Peyer's patch (tissue), 4 donors: ENCODE data around the gene JAML. TPM values are rescaled to one million over a fixed set of nuclear protein-coding genes. Genes with fewer than 3 reads are reported as not detected.

Experiments used
- DNase-seq, 3 donors: peaks; one replicate each; pipeline ENCODE4 v3.0.0-alpha.2; 2017 to 2019
- H3K27ac ChIP-seq, 4 donors: fragments of 200-600 bp; sonication (generic); one replicate each; pipeline ENCODE4 v1.5.1; 2016 to 2019
- H3K27me3 ChIP-seq, 2 donors: fragments of 200-600 bp; sonication (generic); one replicate each; pipeline ENCODE4 v1.5.1; 2019
- H3K36me3 ChIP-seq, 3 donors: fragments of 200-600 bp; sonication (generic); one replicate each; pipeline ENCODE4 v1.5.1; 2016 to 2019
- H3K4me1 ChIP-seq, 4 donors: fragments of 200-600 bp; sonication (generic); one replicate each; pipeline ENCODE4 v1.5.1; 2016 to 2019
- H3K4me3 ChIP-seq, 4 donors: fragments of 200-600 bp; sonication (generic); 1 replicate in 3 of 4; 2 replicates in 1 of 4; pipeline ENCODE4 v1.5.1; 2016 to 2019; ENCODE audit warnings: mild to moderate bottlenecking in 1 of 4
- H3K9me3 ChIP-seq, 4 donors: fragments of 200-600 bp; sonication (generic); one replicate each; pipeline ENCODE4 v1.5.1; 2016 to 2019; ENCODE audit warnings: mild to moderate bottlenecking in 1 of 4
- POLR2A ChIP-seq, 2 donors: fragments of 450-650 bp; IDR thresholded peaks; one replicate each; pipeline ENCODE4 v1.5.1; 2017; ENCODE audit warnings: antibody characterized with exemption in 2 of 2, mild to moderate bottlenecking in 2 of 2, moderate library complexity in 2 of 2
- total RNA-seq, 4 donors: library from RNA; depleted of rRNA; stranded (reverse); fragments of >200 nt; gene quantifications; one replicate each; pipeline ENCODE4 v1.1.0, GENCODE V29; 2016
- TF ChIP-seq, protein P1 (sequence below), 6 experiments: fragments of 450-650 bp in 4 of 6; fragments of 200-600 bp in 2 of 6; sonication (generic) in 1 of 6; IDR thresholded peaks; one replicate each; pipeline ENCODE4 v1.5.1; 2017 to 2019; ENCODE audit warnings: antibody characterized with exemption in 6 of 6, mild to moderate bottlenecking in 3 of 6, moderate library complexity in 1 of 6

JAML gene
- total RNA-seq, 4 donors from 2014 or later = 7.5 to 83.3 (median 14.4) TPM

DNA sequence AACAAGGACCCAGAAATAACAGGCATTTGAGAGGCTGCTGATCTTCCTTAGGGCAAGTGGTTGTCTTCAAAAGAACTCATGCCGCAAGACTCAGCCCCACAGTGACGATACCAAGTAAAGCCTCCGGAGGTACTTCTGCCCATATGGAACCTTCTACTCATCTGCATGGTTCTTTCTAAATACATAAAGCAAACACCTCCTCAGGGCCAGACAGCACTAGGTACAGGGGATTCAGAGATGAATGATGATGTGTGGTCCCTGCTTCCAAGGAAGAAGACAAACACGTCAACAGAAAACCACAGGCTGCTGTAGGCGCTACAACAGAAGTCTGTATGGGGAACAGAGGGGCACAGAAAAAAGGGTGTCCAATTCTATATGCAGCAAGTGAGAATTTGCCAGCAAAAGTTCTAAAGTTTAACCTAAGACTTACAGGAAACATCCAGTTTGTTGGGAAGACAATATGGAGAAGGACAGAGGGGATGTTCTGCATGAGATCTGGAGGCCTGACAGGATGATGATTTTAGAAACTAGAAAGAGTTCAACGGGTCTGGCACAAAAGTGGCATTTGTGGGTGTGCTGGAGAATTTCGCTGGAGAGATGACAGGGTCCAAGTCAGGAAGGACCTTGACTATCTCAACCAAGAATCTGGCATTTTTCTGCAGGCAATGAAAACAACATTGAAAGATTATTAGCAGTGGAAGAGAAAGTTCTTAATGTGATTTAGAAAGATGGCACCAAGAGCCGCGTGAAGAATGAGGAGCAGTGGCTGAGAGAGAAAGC is 23.7 kb downstream of the JAML start:
- no peak for DNase-seq
- Histone ChIP-seq H3K9me3 (no peaks in the 10 kb centered on the region), H3K4me1 (peaks cover 0 to 37% (median 0%) of the 10 kb centered on the region in 4 donors), H3K27ac (peak overlapping the region in 1 of 4 donors; percentile 47), H3K27me3 (no peaks in the 10 kb centered on the region), H3K36me3 (no peaks in the 10 kb centered on the region), H3K4me3 (no peak overlapping the region)
- no peak for TF ChIP-seq POLR2A (IDR thresholded peaks at IDR 0.05)
- TF ChIP-seq, protein P1, sequence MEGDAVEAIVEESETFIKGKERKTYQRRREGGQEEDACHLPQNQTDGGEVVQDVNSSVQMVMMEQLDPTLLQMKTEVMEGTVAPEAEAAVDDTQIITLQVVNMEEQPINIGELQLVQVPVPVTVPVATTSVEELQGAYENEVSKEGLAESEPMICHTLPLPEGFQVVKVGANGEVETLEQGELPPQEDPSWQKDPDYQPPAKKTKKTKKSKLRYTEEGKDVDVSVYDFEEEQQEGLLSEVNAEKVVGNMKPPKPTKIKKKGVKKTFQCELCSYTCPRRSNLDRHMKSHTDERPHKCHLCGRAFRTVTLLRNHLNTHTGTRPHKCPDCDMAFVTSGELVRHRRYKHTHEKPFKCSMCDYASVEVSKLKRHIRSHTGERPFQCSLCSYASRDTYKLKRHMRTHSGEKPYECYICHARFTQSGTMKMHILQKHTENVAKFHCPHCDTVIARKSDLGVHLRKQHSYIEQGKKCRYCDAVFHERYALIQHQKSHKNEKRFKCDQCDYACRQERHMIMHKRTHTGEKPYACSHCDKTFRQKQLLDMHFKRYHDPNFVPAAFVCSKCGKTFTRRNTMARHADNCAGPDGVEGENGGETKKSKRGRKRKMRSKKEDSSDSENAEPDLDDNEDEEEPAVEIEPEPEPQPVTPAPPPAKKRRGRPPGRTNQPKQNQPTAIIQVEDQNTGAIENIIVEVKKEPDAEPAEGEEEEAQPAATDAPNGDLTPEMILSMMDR (IDR thresholded peaks at IDR 0.05) = no peak

DNA sequence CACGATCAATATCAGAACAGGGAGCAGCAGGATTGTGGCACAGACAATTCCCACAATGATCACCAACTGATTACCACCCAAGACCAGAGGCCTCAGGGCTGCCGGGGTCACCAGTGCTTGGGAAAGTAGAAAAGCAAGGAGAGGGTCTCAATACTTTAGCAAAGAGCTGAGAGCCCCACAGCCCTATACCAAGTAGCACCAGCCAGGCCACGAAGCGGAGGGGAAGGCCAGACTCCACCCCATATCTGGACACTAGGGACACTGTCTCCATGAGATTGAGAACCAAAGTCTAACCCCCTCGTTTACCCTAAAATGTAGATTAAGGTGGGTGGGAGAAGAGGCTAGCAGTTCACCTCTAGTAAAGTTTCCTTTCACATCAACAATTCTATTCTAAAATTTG is 24.3 kb downstream of the JAML start:
- peaks cover 0 to 40% (median 0%) of the 10 kb centered on the region in 4 donors for H3K4me1 ChIP-seq
- no peaks in the 10 kb centered on the region for H3K36me3 ChIP-seq
- DNase-seq = no peak
- no peaks in the 10 kb centered on the region for H3K9me3 ChIP-seq
- no peaks in the 10 kb centered on the region for H3K27me3 ChIP-seq
- no peak overlapping the region for H3K4me3 ChIP-seq
- H3K27ac ChIP-seq = peak overlapping the region in 2 of 4 donors; percentile 9 to 47
- TF ChIP-seq, protein P1 (IDR thresholded peaks at IDR 0.05) = no peak
- no peak for TF ChIP-seq POLR2A (IDR thresholded peaks at IDR 0.05)

DNA sequence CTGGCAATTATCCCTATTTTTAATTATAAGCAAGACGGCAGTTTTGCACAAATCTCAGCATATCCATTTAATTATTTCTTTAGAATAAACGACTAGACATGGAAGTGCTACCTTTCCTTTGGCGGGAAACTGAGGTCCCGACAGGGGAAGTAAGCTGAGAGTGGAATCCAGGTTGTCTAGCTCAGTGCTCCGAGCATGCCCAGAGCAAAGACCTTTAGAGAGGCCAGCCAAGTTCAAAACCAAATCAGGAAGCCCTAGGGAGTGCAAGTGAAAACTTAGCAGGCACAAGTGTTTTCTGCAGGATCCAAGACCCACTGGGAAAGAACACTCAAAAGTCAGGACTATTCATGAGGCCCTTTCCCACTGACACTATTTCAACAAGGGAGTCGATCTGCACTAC is 25.7 kb downstream of the JAML start:
- no peaks in the 10 kb centered on the region for H3K9me3 ChIP-seq
- H3K36me3 ChIP-seq = no peaks in the 10 kb centered on the region
- no peak for DNase-seq
- H3K4me1 ChIP-seq = peaks cover 0 to 47% (median 0%) of the 10 kb centered on the region in 4 donors
- no peaks in the 10 kb centered on the region for H3K27me3 ChIP-seq
- H3K27ac ChIP-seq = no peak overlapping the region
- TF ChIP-seq, protein P1 (IDR thresholded peaks at IDR 0.05) = no peak
- no peak for TF ChIP-seq POLR2A (IDR thresholded peaks at IDR 0.05)
- H3K4me3 ChIP-seq = no peak overlapping the region

DNA sequence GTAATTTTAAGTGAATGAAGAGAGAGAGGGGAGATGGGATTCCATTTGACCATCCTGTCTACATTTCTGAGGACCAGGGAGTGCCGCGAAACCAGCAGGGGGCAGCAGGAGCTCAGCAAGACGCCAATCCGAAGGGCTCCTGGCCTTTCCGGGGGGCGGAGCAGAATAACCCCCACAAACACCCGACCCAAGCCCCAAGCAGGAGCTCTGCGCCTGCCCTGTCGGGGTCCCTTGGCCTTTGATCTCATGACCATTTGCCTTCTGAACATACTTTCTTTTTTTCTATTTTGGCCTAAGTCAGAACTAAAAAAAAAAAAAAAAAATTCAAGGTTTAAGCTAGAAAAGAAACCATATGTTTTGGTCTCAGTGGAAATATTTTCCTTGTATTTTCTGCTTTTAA is 26.4 kb downstream of the JAML start:
- Histone ChIP-seq H3K4me3 (peak overlapping the region in 1 of 4 donors; percentile 15), H3K9me3 (no peaks in the 10 kb centered on the region), H3K4me1 (peaks cover 0 to 44% (median 0%) of the 10 kb centered on the region in 4 donors), H3K27ac (peak overlapping the region in 1 of 4 donors; percentile 4), H3K36me3 (no peaks in the 10 kb centered on the region), H3K27me3 (no peaks in the 10 kb centered on the region)
- DNase-seq = peak; percentile 82 to 93 (median 86)
- no peak for TF ChIP-seq POLR2A (IDR thresholded peaks at IDR 0.05)
- TF ChIP-seq, protein P1 (IDR thresholded peaks at IDR 0.05) = peak; percentile 72 to 88 (median 86)

DNA sequence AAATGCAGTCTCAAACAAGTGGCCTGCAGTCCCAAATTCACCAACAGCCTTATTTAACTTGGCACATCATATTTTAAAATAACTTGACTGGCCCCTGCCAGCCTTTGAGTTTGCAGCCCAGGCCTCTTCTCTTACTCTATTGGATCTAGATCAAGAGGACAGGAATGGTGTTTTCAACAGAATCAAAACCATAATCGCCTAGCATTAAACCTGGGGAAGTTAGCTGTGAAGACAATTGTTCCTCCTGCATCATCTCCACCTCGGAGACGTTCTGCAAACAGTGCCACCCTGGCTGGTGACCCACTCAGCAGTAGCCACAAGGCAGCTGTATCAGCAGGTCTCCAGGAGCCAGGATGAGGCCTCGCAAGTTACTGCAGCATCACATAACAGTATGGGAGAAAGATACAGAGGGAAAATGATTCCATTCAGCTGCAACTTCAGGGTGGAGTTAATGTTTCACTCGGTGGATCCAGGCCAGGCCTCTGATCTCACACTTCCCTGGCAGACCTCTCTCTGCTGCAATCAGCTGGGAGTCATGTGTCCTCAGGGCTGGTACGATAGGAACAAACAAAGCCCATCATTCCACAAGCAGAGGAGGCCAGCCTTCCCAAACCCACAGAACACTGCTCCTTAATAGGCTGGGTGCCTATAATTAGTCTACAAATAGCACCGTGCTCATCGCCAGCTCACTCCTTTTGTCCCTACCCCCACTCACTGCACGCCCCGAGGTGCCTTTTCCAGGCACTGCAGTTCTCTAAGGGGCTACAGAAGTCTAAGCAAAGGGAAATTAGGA is 29.8 kb downstream of the JAML start:
- Histone ChIP-seq H3K4me3 (no peak overlapping the region), H3K9me3 (peaks cover 0 to 2% (median 0%) of the 10 kb centered on the region in 4 donors), H3K27ac (peak overlapping the region in 2 of 4 donors; percentile 41 to 64), H3K27me3 (no peaks in the 10 kb centered on the region), H3K4me1 (peaks cover 0 to 26% (median 0%) of the 10 kb centered on the region in 4 donors), H3K36me3 (no peaks in the 10 kb centered on the region)
- peak in 2 of 3 donors; percentile 77 to 89 for DNase-seq
- TF ChIP-seq, protein P1 (IDR thresholded peaks at IDR 0.05) = no peak
- TF ChIP-seq POLR2A (IDR thresholded peaks at IDR 0.05) = no peak
